MM.1S (cell line): ENCODE measurements around the gene PTPN13.

Experiments
- DNase-seq: peaks from one replicate; pipeline ENCODE4 v3.0.0-alpha.2; 2015
- H2AFZ ChIP-seq: fragments of 300-600 bp; sonication (generic); 2 replicates; pipeline ENCODE4 v1.6.0; 2016; ENCODE audit warnings: antibody characterized with exemption, low read length
- H3F3A ChIP-seq: fragments of 300-600 bp; sonication (generic); 2 replicates; pipeline ENCODE4 v1.6.1; 2016; ENCODE audit warnings: mild to moderate bottlenecking, antibody characterized with exemption, low read length, moderate library complexity, mixed read lengths; ENCODE audit not compliant: insufficient read depth
- H3K27ac ChIP-seq: fragments of 300-600 bp; sonication (generic); 2 replicates; pipeline ENCODE4 v1.5.1; 2016; ENCODE audit warnings: mild to moderate bottlenecking, low read length
- H3K27me3 ChIP-seq: fragments of 300-600 bp; sonication (generic); replicated peaks from 2 replicates; pipeline ENCODE4 v1.6.0; 2016; ENCODE audit warnings: low read length; ENCODE audit not compliant: insufficient read depth
- H3K36me3 ChIP-seq: fragments of 300-600 bp; sonication (generic); replicated peaks from 2 replicates; pipeline ENCODE4 v1.6.1; 2016; ENCODE audit warnings: mild to moderate bottlenecking, low read length, mixed read lengths; ENCODE audit not compliant: insufficient read depth
- H3K4me1 ChIP-seq: fragments of 300-600 bp; sonication (generic); 2 replicates; pipeline ENCODE4 v1.6.1; 2016; ENCODE audit warnings: low read length, mixed read lengths
- H3K4me2 ChIP-seq: fragments of 300-600 bp; sonication (generic); 2 replicates; pipeline ENCODE4 v1.6.0; 2016; ENCODE audit warnings: low read depth, low read length
- H3K4me3 ChIP-seq: fragments of 300-600 bp; sonication (generic); 2 replicates; pipeline ENCODE4 v1.5.1; 2016; ENCODE audit warnings: low read length, mixed read lengths
- H3K79me2 ChIP-seq: fragments of 300-600 bp; sonication (generic); 2 replicates; pipeline ENCODE4 v1.6.1; 2016; ENCODE audit warnings: mixed run types, low read length, mixed read lengths
- H3K9ac ChIP-seq: fragments of 300-600 bp; sonication (generic); 2 replicates; pipeline ENCODE4 v1.6.1; 2016; ENCODE audit warnings: low read length, mixed read lengths
- H3K9me2 ChIP-seq: fragments of 300-600 bp; sonication (generic); replicated peaks from 2 replicates; pipeline ENCODE4 v1.6.1; 2016; ENCODE audit warnings: mild to moderate bottlenecking, low read length, mixed read lengths; ENCODE audit not compliant: insufficient read depth
- H3K9me3 ChIP-seq: fragments of 300-600 bp; sonication (generic); replicated peaks from 2 replicates; pipeline ENCODE4 v1.6.1; 2016; ENCODE audit warnings: mild to moderate bottlenecking, low read length, mixed read lengths; ENCODE audit not compliant: insufficient read depth
- H4K20me1 ChIP-seq: fragments of 300-600 bp; sonication (generic); 2 replicates; pipeline ENCODE4 v1.6.1; 2016; ENCODE audit warnings: mild to moderate bottlenecking, low read length, moderate library complexity, mixed read lengths; ENCODE audit not compliant: insufficient read depth
- CTCF ChIP-seq: fragments of 300-600 bp; sonication (generic); IDR thresholded peaks from 2 replicates; pipeline ENCODE4 v1.5.1; 2016; ENCODE audit warnings: antibody characterized with exemption, low read length, mixed read lengths
- EZH2 ChIP-seq: fragments of 300-600 bp; sonication (generic); optimal IDR thresholded peaks from 2 replicates; pipeline ENCODE3; 2017; ENCODE audit warnings: low read depth, mild to moderate bottlenecking, antibody characterized with exemption, low read length, mixed read lengths
- EZH2phosphoT487 ChIP-seq: fragments of 300-600 bp; sonication (generic); IDR thresholded peaks from 2 replicates; pipeline ENCODE4 v1.6.1; 2018; ENCODE audit warnings: antibody characterized with exemption, low read length

The PTPN13 gene

GRCh38 chr4:86819561-86819960, 225.4 kb downstream of the PTPN13 start:
- Histone ChIP-seq H3K27me3 (no peaks in the 10 kb centered on the region), H2AFZ (no peak overlapping the region), H3K36me3 (no peaks in the 10 kb centered on the region), H3K4me1 (no peaks in the 10 kb centered on the region), H3K9ac (no peak overlapping the region), H3K4me3 (no peak overlapping the region), H3F3A (no peaks in the 10 kb centered on the region), H3K27ac (no peak overlapping the region), H3K79me2 (no peaks in the 10 kb centered on the region), H3K9me3 (no peaks in the 10 kb centered on the region), H3K9me2 (no peaks in the 10 kb centered on the region), H3K4me2 (no peak overlapping the region), H4K20me1 (no peaks in the 10 kb centered on the region)
- DNase-seq: no peak
- no peak for TF ChIP-seq EZH2phosphoT487
- TF ChIP-seq EZH2: no peak
- no peak for TF ChIP-seq CTCF

GRCh38 chr4:86821151-86821550, 227.0 kb downstream of the PTPN13 start:
- no peaks in the 10 kb centered on the region for H3K9me2 ChIP-seq
- H3K4me2 ChIP-seq: no peak overlapping the region
- H3K9me3 ChIP-seq: no peaks in the 10 kb centered on the region
- no peak overlapping the region for H3K27ac ChIP-seq
- no peaks in the 10 kb centered on the region for H3K36me3 ChIP-seq
- H3K4me3 ChIP-seq: no peak overlapping the region
- no peak overlapping the region for H3K9ac ChIP-seq
- no peaks in the 10 kb centered on the region for H3K27me3 ChIP-seq
- H2AFZ ChIP-seq: no peak overlapping the region
- no peaks in the 10 kb centered on the region for H3F3A ChIP-seq
- no peak for DNase-seq
- TF ChIP-seq CTCF (no peak), EZH2phosphoT487 (no peak), EZH2 (no peak)
- H3K79me2 ChIP-seq: no peaks in the 10 kb centered on the region
- no peaks in the 10 kb centered on the region for H3K4me1 ChIP-seq
- no peaks in the 10 kb centered on the region for H4K20me1 ChIP-seq

DNA sequence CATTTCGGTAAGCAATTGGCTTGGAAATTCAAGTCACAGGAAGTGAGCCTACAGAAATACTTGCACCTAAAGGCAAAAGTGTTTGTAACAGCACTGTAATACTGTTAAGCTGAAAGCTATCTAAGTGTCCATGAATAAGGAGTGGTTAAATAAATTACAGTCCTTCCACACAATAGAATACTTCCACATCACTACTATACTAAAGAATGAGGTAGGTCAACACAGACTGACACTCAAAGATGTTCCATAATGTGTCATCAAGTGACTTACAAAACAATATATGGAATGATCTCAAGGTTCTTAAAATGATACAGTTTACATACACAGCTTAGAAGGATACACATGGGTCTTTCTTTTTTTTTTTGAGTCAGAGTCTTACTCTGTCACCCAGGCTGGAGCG, 228.0 kb downstream of the PTPN13 start:
- DNase-seq: no peak
- no peak for TF ChIP-seq EZH2phosphoT487
- no peak for TF ChIP-seq CTCF
- no peak for TF ChIP-seq EZH2
- no peak overlapping the region for H3K9ac ChIP-seq
- no peak overlapping the region for H3K4me3 ChIP-seq
- H3K9me2 ChIP-seq: no peaks in the 10 kb centered on the region
- no peaks in the 10 kb centered on the region for H3K79me2 ChIP-seq
- no peak overlapping the region for H2AFZ ChIP-seq
- H3F3A ChIP-seq: no peaks in the 10 kb centered on the region
- H3K9me3 ChIP-seq: no peaks in the 10 kb centered on the region
- H3K27me3 ChIP-seq: no peaks in the 10 kb centered on the region
- H4K20me1 ChIP-seq: no peaks in the 10 kb centered on the region
- no peak overlapping the region for H3K4me2 ChIP-seq
- no peak overlapping the region for H3K27ac ChIP-seq
- peaks cover 5% of the 10 kb centered on the region; the same call in 1 of the 2 replicates for H3K4me1 ChIP-seq
- H3K36me3 ChIP-seq: no peaks in the 10 kb centered on the region
